GM12873 (cell line): Measurements from ENCODE around the gene SMAD4.

Experiments used
- CTCF ChIP-seq: IDR thresholded peaks from 2 replicates; pipeline ENCODE4 v1.5.1; 2012; ENCODE audit warnings: low read depth, mild to moderate bottlenecking, moderate library complexity, low read length, control low read depth; ENCODE audit not compliant: insufficient read depth; ENCODE audit errors: missing control alignments

SMAD4 gene

GRCh38 chr18:51029694-51030536 lies at the start of gene SMAD4:
TSS of gene SMAD4 (plus strand) at chr18:51030213. CDS start at chr18:51047047, 16,834 bp downstream.
- TF ChIP-seq CTCF, result no peak

- no peak for TF ChIP-seq CTCF
Observed at GRCh38 chr18:50981381-50981780, 48.6 kb upstream of the SMAD4 start.

- no peak for TF ChIP-seq CTCF
Observed at GRCh38 chr18:50982086-50982801, 47.8 kb upstream of the SMAD4 start.

- TF ChIP-seq CTCF, result no peak
Observed at GRCh38 chr18:50982802-50983179, 47.2 kb upstream of the SMAD4 start.

- TF ChIP-seq CTCF, result no peak
Observed at GRCh38 chr18:50986360-50987087, 43.5 kb upstream of the SMAD4 start.

GRCh38 chr18:50987261-50987660 lies 42.8 kb upstream of the SMAD4 start:
- TF ChIP-seq CTCF, result no peak

GRCh38 chr18:50989711-50990110 lies 40.3 kb upstream of the SMAD4 start:
- no peak for TF ChIP-seq CTCF
